GM19351 (cell line): ENCODE measurements around the gene HES6.
"Not testable (repeated sequence)": the region's sequence is repeated elsewhere in the genome, so short reads cannot be mapped to it uniquely, and the experiment has no call there.

ENCODE experiments used
- ATAC-seq: cut with Tn5 transposase; IDR thresholded peaks from one replicate; pipeline ENCODE4 v1.9.1; 2021; ENCODE audit warnings: mild to moderate bottlenecking, moderate library complexity; ENCODE audit not compliant: unreplicated experiment

Gene HES6

DNA sequence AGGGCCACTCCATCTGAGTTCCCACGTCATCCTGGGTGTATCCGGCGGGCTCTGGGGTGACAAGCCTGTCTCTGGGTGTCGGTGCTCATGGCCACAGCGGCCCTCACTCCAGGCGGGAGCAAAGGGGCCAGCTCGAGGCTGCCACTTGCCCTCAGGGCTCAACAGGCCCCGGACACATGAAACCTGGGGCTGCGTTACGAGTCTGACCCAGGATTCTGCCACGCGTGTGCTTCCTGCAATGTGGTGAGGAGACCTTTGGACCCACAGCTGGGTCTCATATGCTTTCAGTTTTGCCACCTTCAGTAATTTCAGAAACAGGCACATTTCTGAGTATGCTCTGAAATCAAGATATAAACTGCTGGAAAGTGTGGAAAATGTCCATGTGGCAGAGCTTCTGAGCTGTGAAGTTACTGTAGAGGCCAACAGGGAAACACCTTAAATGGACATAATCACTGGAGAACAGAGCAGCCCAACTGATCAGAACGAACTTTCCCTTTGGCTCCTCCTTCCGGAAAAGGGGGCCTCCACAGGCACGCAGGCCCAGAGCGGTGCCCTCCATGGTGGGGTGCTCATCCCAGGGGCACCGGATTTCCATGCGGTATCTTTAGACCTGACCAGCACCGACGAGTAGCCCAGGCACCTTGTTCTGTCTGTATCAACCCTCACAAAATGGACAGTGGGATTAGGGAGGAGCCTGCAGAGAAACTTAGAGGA, 34.5 kb upstream of the HES6 start:
- ATAC-seq: no peak

DNA sequence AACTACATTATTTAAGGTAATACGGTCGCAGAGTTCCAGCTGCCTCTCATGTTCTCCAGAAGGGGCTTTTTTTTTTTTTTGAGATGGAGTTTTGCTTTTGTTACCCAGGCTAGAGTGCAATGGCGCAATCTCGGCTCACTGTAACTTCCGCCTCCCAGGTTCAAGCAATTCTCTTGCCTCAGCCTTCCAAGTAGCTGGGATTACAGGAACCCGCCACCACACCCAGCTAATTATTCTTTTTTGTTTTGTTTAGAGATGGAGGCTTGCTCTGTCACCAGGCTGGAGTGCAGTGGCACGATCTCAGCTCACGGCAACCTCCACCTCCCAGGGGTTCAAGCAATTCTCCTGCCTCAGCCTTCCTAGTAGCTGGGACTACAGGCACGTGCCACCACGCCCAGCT, 33.6 kb upstream of the HES6 start:
- ATAC-seq: not testable (repeated sequence)

DNA sequence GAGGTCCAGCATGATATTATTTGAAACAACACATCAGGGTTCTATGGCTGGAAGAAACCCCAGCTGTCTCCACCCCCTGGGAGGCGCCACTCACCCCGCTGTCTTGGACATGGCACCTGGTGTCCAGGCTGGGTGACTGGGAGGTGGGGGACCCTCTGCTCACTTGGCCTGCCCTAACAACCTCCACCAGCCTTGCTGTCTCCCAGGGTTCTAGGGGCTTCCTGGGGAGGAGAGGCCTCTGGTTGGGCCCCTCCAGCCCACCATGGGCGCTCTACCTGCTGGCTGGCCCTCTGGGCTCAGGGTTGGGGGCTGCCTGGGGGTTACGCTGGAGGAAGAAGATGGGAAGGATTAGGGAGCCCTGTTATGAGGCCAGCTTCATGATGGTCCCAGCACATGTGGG, 32.3 kb upstream of the HES6 start:
- ATAC-seq: no peak

- not testable (repeated sequence) for ATAC-seq
These were observed 31.8 kb upstream of the HES6 start for GRCh38 chr2:238271686-238272085.

DNA sequence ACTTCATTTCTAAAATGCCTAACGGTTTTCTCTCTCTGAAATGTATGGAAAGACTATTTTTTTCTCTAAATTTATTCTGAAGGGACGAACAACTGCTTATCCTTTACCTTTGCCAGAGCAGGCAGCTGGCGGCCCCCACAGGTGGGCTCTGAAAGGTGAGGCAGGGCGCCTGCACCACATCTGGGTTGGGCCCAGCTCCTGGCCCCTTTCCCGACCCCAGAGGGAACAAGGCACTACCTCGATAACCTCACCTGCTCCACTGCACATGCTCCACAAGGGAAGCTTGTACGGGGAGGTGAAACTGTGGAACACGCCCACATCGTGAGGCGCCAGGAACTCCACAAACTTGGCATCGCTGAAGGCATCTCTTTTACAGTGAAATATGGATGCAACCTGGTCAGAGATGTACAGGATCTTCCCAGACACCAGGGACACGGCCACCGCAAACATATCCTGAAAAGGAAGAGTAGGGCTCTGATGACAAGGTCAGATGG, 31.3 kb upstream of the HES6 start:
- no peak for ATAC-seq

- ATAC-seq: no peak
These were observed 30.8 kb upstream of the HES6 start for GRCh38 chr2:238270606-238271005.

GRCh38 chr2:238269741-238270140, 29.9 kb upstream of the HES6 start:
- no peak for ATAC-seq

- no peak for ATAC-seq
These were observed 28.2 kb upstream of the HES6 start for GRCh38 chr2:238267884-238268680.

DNA sequence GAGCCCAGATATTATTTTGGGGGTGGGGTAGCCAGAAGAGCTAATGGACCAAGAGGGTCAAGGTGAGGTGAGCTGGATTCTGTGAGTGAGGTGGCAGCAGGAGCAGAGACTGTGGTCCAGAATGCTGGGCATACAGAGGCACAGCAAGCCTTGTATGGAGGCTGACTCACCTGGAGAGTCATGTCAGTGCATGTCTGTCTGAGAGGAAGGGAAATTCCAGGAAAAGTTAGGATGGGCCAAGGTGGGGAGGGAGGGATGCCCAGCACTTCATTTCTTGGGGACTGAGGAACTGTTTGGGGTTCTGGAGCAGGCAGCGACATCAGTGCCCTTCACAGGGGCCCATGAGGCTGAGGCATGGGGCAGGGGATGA, 27.5 kb upstream of the HES6 start:
- ATAC-seq: no peak

GRCh38 chr2:238265605-238266004, 25.8 kb upstream of the HES6 start:
- ATAC-seq: no peak

GRCh38 chr2:238264072-238264460, 24.2 kb upstream of the HES6 start:
- no peak for ATAC-seq

DNA sequence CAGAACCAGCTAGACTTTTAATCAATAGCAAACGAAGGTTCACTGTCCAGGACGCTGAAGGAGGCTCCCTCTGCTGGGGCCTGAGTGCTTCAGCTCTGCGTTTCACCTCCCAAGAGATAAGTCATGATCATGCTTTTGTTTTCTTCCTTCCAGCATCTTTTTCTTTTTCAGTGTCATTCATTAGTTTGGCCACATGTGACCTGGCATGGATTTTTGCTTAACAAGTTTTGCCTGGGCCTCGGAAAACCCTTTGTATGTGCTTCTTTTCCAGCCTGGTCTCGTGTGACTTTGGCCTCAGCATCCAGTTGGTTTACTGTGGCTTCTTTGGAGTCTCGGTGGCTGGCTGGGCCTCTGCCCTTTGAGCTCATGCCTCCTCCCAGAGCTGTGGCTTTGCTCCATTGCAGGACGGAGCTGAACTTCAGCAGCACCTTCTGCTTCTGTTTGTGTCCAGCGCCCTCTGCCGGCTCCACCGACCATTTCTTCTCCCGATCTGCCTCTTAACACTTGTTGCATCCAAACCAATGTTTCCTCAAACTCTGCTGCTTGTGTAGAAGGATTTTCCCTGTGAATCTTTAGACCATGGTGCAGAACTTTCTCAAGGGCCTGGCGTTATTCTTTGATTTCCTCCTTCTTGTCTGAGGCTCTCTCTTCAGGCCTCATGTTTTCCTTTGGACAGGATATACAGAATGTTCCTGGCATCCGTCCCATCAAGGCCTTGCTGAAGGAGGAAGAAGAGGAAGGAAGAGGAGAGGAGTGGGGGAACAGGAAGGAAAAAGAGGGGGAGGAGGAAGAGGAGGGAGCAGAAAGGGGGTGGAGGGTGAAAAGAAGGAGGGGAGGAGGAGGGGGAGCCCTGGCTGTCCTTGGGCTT, 23.6 kb upstream of the HES6 start:
- ATAC-seq: no peak

DNA sequence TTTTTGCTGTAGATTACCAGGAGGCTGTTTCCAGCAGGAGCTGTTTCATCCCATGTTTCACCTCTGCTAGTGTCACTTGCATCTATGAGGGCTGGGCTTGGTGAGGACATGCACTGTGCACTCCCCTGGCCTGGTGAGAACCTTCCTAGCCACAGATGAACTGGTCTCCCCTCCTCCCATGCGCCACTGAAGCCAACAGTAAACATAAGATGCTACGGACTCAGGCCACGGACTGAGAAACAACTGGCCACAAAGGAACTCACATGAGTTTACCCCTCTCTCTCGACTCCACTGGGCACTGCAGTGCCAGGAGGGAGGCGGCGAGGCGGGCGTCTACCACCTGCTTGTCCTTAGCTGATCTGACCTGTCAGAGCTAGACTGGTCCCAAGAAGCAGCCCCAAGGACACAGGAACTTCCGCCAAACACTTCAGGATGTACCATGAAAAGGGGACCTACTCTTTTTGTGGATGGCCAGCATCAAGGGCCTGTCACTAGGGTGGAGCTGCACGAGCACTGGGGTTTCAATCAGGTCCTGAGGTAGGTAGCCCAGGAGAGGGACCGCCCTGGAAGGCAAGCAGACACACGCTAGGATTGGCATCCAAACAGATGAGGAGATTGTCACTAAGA, 22.8 kb upstream of the HES6 start:
- ATAC-seq: no peak

- no peak for ATAC-seq
These were observed 22.0 kb upstream of the HES6 start for GRCh38 chr2:238261718-238262375.

GRCh38 chr2:238260883-238261282, 21.0 kb upstream of the HES6 start:
- no peak for ATAC-seq

- no peak for ATAC-seq
These were observed 19.5 kb upstream of the HES6 start for GRCh38 chr2:238259061-238260020.

GRCh38 chr2:238257786-238258700, 18.2 kb upstream of the HES6 start:
- ATAC-seq: no peak

GRCh38 chr2:238256594-238257104, 16.8 kb upstream of the HES6 start:
- no peak for ATAC-seq
